OCI-LY1 (cell line): ENCODE data around the gene NAT16.

Source experiments
- H2AFZ ChIP-seq: fragments of 200-600 bp; sonication (generic), shearing (Covaris generic); 2 replicates; pipeline ENCODE4 v1.6.0; 2014; ENCODE audit warnings: antibody characterized with exemption, mild to moderate bottlenecking, low read length
- H3F3A ChIP-seq: fragments of 200-600 bp; sonication (generic), shearing (Covaris generic); 2 replicates; pipeline ENCODE4 v1.6.0; 2014; ENCODE audit warnings: mild to moderate bottlenecking, antibody characterized with exemption, low read length, moderate library complexity; ENCODE audit not compliant: insufficient read depth
- H3K27ac ChIP-seq: fragments of 200-600 bp; sonication (generic); 2 replicates; pipeline ENCODE4 v1.5.1; 2014; ENCODE audit warnings: low read length, mixed run types, mild to moderate bottlenecking, low read depth; ENCODE audit not compliant: poor library complexity, severe bottlenecking
- H3K27me3 ChIP-seq: fragments of 200-600 bp; sonication (generic); 2 replicates; pipeline ENCODE4 v1.6.0; 2014; ENCODE audit warnings: antibody characterized with exemption, mild to moderate bottlenecking, low read length, moderate library complexity; ENCODE audit not compliant: insufficient read depth
- H3K36me3 ChIP-seq: fragments of 200-600 bp; sonication (generic); 2 replicates; pipeline ENCODE4 v1.6.1; 2014; ENCODE audit warnings: mild to moderate bottlenecking, antibody characterized with exemption, low read length, moderate library complexity, mixed read lengths; ENCODE audit not compliant: insufficient read depth
- H3K4me1 ChIP-seq: fragments of 200-600 bp; sonication (generic); 2 replicates; pipeline ENCODE4 v1.5.1; 2014; ENCODE audit warnings: mild to moderate bottlenecking, low read length, moderate library complexity; ENCODE audit not compliant: insufficient read depth, severe bottlenecking
- H3K4me2 ChIP-seq: fragments of 200-600 bp; sonication (generic), shearing (Covaris generic); 2 replicates; pipeline ENCODE4 v1.6.1; 2014; ENCODE audit warnings: low read length
- H3K4me3 ChIP-seq: fragments of 200-600 bp; sonication (generic); 2 replicates; pipeline ENCODE4 v1.5.1; 2014; ENCODE audit warnings: low read length, low read depth, mild to moderate bottlenecking, mixed read lengths; ENCODE audit not compliant: poor library complexity, severe bottlenecking
- H3K79me2 ChIP-seq: fragments of 200-600 bp; shearing (Covaris generic); 2 replicates; pipeline ENCODE4 v1.6.1; 2016; ENCODE audit warnings: mixed run types, low read length, mixed read lengths; ENCODE audit not compliant: insufficient read depth
- H3K9ac ChIP-seq: fragments of 200-600 bp; sonication (generic), shearing (Covaris generic); 2 replicates; pipeline ENCODE4 v1.6.1; 2014; ENCODE audit warnings: mild to moderate bottlenecking, low read length, mixed read lengths
- H3K9me2 ChIP-seq: fragments of 200-600 bp; sonication (generic), shearing (Covaris generic); 2 replicates; pipeline ENCODE4 v1.6.1; 2014; ENCODE audit warnings: low read depth, mild to moderate bottlenecking, low read length, mixed read lengths
- H3K9me3 ChIP-seq: fragments of 200-600 bp; shearing (Covaris generic); 2 replicates; pipeline ENCODE4 v1.6.1; 2014; ENCODE audit warnings: low read length, mixed read lengths
- H4K20me1 ChIP-seq: fragments of 200-600 bp; sonication (generic), shearing (Covaris generic); 2 replicates; pipeline ENCODE4 v1.6.0; 2016; ENCODE audit warnings: mild to moderate bottlenecking, low read length; ENCODE audit not compliant: insufficient read depth
- EZH2 ChIP-seq: fragments of 200-600 bp; sonication (generic), shearing (Covaris generic); IDR thresholded peaks from 2 replicates; pipeline ENCODE4 v1.8.0; 2017; ENCODE audit warnings: borderline replicate concordance, mixed run types, mild to moderate bottlenecking, antibody characterized with exemption, low read length, moderate library complexity, mixed read lengths
- TF ChIP-seq, protein P1 (sequence below): fragments of 200-600 bp; sonication (generic), shearing (Covaris generic); IDR thresholded peaks from 2 replicates; pipeline ENCODE4 v1.5.1; 2017; ENCODE audit warnings: mild to moderate bottlenecking, antibody characterized with exemption, low read length, moderate library complexity, mixed read lengths

The NAT16 gene

GRCh38 chr7:101202603-101202918, 22.5 kb upstream of the NAT16 start:
- no peaks in the 10 kb centered on the region; the same call in 1 of the 2 replicates for H3K27me3 ChIP-seq
- no peaks in the 10 kb centered on the region for H3F3A ChIP-seq
- no peaks in the 10 kb centered on the region for H3K36me3 ChIP-seq
- no peak overlapping the region for H3K4me2 ChIP-seq
- no peaks in the 10 kb centered on the region for H3K9me3 ChIP-seq
- no peaks in the 10 kb centered on the region for H3K79me2 ChIP-seq
- no peaks in the 10 kb centered on the region for H3K9me2 ChIP-seq
- H3K27ac ChIP-seq, result no peak overlapping the region
- no peaks in the 10 kb centered on the region for H4K20me1 ChIP-seq
- H2AFZ ChIP-seq, result no peak overlapping the region
- peaks cover 10% of the 10 kb centered on the region for H3K4me1 ChIP-seq
- H3K4me3 ChIP-seq, result no peak overlapping the region
- H3K9ac ChIP-seq, result no peak overlapping the region
- no peak for TF ChIP-seq EZH2
- TF ChIP-seq, protein P1, sequence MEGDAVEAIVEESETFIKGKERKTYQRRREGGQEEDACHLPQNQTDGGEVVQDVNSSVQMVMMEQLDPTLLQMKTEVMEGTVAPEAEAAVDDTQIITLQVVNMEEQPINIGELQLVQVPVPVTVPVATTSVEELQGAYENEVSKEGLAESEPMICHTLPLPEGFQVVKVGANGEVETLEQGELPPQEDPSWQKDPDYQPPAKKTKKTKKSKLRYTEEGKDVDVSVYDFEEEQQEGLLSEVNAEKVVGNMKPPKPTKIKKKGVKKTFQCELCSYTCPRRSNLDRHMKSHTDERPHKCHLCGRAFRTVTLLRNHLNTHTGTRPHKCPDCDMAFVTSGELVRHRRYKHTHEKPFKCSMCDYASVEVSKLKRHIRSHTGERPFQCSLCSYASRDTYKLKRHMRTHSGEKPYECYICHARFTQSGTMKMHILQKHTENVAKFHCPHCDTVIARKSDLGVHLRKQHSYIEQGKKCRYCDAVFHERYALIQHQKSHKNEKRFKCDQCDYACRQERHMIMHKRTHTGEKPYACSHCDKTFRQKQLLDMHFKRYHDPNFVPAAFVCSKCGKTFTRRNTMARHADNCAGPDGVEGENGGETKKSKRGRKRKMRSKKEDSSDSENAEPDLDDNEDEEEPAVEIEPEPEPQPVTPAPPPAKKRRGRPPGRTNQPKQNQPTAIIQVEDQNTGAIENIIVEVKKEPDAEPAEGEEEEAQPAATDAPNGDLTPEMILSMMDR, result no peak

DNA sequence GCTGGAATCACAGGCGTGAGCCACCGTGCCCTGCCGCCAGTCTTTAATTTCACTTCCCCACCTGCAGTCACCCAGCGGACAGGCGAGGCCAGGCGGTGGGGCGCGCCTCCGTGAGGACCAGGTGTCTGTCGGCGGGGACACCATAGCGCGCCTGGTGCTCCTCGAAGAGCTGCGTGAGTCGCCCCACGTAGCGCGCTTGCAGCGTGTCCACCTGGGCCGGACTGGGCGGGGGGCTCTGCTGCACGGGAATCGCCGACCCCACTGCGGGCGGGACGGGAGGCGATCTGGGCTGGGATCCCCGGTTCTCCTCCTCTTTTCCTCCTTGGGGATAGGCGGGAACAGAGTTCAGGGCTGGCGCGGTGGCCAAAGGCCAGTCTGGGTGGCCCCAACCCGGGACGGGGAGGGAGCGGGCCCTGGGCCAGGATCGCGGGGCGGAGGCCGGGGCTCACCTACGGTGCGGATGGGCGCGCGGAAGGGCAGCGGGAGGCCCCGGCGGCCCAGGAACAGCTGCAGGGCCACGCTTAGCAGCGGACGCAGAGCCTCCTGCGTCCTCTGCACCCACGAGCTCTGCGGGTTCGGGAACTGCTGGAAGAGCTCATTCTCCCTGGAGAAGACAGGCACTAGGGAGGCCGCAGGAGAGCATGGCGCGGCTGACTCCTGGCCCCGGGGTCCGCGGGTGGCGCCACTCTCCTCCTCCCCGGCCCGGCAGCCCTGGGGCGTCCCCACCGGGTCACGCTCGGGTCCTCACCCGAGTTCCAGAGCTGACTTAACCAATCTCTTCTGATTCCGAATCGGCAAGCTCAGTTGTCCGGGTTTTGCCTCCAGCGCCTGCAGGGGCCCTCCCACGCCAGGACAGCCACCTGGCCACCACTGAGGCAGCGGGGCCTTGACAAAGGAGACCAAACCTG, 21.9 kb upstream of the NAT16 start:
- H3K9me3 ChIP-seq, result no peaks in the 10 kb centered on the region
- H3K27me3 ChIP-seq, result no peaks in the 10 kb centered on the region; the same call in 1 of the 2 replicates
- no peaks in the 10 kb centered on the region for H3K79me2 ChIP-seq
- no peak overlapping the region for H3K27ac ChIP-seq
- no peaks in the 10 kb centered on the region for H4K20me1 ChIP-seq
- H3K4me3 ChIP-seq, result no peak overlapping the region
- no peak overlapping the region for H3K4me2 ChIP-seq
- TF ChIP-seq EZH2, result no peak
- TF ChIP-seq, protein P1, result no peak
- H3K9me2 ChIP-seq, result no peaks in the 10 kb centered on the region
- H3K4me1 ChIP-seq, result peaks cover 10% of the 10 kb centered on the region
- no peak overlapping the region for H3K9ac ChIP-seq
- H3K36me3 ChIP-seq, result no peaks in the 10 kb centered on the region
- H2AFZ ChIP-seq, result no peak overlapping the region
- no peaks in the 10 kb centered on the region for H3F3A ChIP-seq

GRCh38 chr7:101200862-101201599, 20.9 kb upstream of the NAT16 start, which contains the start of gene MOGAT3:
MOGAT3 (minus strand) TSS chr7:101201036; CDS start chr7:101200854, 182 bp downstream.
- Histone ChIP-seq H3F3A (no peaks in the 10 kb centered on the region), H2AFZ (no peak within 1 kb of the TSS), H3K9me3 (no peaks in the 10 kb centered on the region), H3K27ac (no peak within 1 kb of the TSS), H3K79me2 (no peaks in the 10 kb centered on the region), H4K20me1 (no peaks in the 10 kb centered on the region), H3K27me3 (no peaks in the 10 kb centered on the region; the same call in 1 of the 2 replicates), H3K9me2 (no peaks in the 10 kb centered on the region), H3K36me3 (no peaks in the 10 kb centered on the region), H3K9ac (no peak within 1 kb of the TSS), H3K4me2 (no peak within 1 kb of the TSS), H3K4me1 (peaks cover 10% of the 10 kb centered on the region), H3K4me3 (no peak within 1 kb of the TSS)
- TF ChIP-seq, protein P1, result no peak
- TF ChIP-seq EZH2, result no peak
